IPS-NIHi7 (cell line): ENCODE results near the gene ADAMTS8.

ENCODE experiments used
- DNase-seq: peaks from one replicate; pipeline ENCODE4 v3.0.0; 2012; ENCODE audit warnings: mixed read lengths; ENCODE audit errors: extremely low spot score

Gene ADAMTS8

GRCh38 chr11:130462931-130463330, 34.5 kb upstream of the ADAMTS8 start:
- DNase-seq = no peak

- no peak for DNase-seq
These were observed 33.9 kb upstream of the ADAMTS8 start for GRCh38 chr11:130462101-130462885.

GRCh38 chr11:130459521-130459920, 31.1 kb upstream of the ADAMTS8 start:
- DNase-seq = no peak

DNA sequence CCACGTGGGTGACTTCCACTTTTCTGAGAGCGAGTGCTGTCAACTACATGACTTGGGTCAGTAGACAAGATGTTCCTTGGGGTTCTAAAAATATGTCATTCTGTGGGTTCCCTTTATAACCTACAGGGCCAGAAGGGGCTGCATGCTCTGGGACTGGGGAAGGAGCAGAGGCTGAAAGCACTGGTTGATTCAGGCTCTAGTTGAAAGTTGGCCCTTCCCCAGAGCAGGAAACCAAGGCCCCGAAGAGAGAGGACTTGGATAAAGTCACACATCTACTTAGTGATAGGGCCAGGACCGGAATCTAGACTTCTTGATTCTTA, 30.0 kb upstream of the ADAMTS8 start:
- DNase-seq = no peak

DNA sequence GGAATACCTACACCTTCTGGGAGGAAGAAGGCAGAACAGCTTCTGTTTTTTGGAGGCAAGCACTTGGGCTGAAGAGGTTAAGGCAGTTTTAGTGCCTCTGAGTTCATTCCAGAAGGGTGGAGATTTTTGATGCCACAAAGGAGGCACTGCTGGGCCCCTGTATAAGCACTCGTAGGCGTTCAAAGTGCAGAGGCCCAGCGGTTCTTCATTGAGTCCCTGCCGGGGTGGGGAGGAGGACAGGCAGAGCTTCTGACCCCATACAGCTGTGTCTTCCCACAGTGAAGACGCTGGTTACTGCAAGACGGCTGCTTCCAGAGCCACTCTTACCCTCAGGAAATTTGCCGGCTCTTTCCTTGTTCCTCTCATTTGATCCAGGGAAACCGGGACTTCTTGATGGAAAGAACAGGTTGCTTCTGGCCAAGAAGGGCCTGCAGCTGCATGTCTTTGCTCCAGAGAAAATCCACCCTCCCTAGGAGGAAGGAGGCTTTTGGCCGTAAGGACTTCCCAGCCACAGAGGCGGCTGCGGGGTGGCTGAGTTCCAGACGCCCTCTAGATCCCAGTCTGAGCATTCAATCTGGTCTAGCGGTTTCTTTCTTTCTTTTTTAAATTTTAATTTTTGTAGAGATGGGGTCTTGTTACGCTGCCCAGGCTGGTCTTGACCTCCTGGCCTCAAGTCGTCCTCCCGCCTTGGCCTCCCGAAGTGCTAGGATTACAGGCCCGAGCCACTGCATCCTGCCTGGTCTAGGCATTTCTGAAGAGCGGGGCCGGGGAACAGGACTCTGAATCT, 29.4 kb upstream of the ADAMTS8 start:
- DNase-seq = no peak

DNA sequence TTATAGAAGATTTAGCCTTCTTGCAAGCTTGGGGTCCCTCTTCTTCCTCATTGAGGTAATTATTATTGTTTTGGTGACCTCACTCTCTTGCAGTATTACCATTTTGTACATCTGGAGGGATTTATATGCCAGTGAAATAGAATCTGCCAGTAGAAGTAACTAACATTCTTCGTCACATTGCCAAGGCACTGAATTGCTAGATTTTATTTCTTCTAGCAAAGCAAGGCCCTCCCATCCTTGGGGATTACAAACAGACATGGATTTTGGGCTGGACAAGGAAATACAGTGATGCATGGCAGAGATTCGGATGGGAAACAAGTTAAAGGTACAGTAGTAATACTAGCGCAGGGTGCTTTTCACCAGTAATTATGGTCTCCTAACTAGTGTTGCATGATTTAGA, 27.9 kb upstream of the ADAMTS8 start:
- DNase-seq = no peak

DNA sequence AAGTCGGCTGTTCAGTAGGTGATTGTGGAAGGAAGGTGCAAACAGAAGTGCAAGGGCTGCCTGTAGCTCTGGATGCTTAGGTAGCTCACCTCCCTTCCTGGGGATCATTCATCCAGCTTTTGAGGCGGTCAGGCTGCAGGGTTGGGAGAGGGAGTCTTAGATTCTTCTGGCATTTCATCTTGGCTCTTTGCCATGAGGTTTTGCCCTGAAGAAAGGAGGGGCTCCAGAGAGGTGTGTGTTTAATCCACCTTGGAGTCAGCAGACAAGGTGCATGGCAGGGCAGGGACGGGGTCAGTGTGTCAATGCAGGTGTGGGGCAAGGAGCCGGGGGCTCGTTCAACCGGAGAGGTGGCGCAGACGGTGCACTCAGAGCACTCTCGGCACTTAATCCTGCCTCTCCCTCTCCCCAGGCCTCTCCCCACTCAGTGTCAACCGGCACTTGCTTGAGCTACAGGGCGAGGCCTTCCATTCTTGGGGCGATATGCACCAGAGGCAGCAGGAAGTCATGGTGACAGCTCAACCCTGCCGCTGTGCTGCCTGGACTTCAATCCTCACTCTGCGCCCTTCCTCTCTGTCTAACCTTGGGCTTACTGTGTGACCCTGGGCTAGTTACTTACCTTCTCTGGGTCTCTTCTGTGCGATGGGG, 27.2 kb upstream of the ADAMTS8 start:
- DNase-seq = no peak

GRCh38 chr11:130454491-130455252, 26.3 kb upstream of the ADAMTS8 start:
- DNase-seq = no peak

GRCh38 chr11:130452940-130453339, 24.5 kb upstream of the ADAMTS8 start:
- DNase-seq = no peak

- DNase-seq = no peak
These were observed 23.8 kb upstream of the ADAMTS8 start for GRCh38 chr11:130452176-130452575.

GRCh38 chr11:130451231-130452019, 23.0 kb upstream of the ADAMTS8 start:
- DNase-seq = no peak

- peak; percentile 94 for DNase-seq
These were observed 21.8 kb upstream of the ADAMTS8 start for GRCh38 chr11:130449996-130450769.

DNA sequence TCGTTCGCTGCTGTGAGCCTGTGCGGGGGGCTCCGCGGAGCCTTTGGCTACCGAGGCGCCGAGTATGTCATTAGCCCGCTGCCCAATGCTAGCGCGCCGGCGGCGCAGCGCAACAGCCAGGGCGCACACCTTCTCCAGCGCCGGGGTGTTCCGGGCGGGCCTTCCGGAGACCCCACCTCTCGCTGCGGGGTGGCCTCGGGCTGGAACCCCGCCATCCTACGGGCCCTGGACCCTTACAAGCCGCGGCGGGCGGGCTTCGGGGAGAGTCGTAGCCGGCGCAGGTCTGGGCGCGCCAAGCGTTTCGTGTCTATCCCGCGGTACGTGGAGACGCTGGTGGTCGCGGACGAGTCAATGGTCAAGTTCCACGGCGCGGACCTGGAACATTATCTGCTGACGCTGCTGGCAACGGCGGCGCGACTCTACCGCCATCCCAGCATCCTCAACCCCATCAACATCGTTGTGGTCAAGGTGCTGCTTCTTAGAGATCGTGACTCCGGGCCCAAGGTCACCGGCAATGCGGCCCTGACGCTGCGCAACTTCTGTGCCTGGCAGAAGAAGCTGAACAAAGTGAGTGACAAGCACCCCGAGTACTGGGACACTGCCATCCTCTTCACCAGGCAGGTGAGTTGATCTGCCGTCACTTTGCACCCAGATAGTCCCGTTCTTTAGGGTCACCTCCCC, 21.0 kb upstream of the ADAMTS8 start:
- no peak for DNase-seq

- peak; percentile 91 for DNase-seq
These were observed 20.3 kb upstream of the ADAMTS8 start, which contains the start of gene ADAMTS15 for GRCh38 chr11:130448416-130449309. Gene ADAMTS15 (plus strand): TSS chr11:130448645. CDS start chr11:130448974, 329 bp downstream.

DNA sequence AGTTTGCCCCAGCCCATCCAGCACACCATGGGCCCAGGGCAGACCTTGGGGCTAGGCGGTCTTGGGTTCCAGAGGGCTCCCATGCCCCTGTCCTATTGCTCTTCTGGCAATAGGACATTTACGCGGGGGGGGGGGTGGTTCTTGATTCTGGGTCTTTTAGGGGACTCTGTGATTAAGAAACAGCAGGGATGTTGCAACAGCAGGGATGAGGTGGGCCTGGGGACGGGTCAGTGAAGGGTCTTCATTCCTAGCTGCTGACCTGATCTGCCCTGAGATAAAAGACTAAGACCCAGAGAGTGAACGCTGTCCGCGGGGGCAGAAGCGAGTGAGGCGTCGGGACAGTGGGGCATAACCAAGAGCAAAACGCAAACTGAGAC, 19.6 kb upstream of the ADAMTS8 start:
- DNase-seq = no peak

DNA sequence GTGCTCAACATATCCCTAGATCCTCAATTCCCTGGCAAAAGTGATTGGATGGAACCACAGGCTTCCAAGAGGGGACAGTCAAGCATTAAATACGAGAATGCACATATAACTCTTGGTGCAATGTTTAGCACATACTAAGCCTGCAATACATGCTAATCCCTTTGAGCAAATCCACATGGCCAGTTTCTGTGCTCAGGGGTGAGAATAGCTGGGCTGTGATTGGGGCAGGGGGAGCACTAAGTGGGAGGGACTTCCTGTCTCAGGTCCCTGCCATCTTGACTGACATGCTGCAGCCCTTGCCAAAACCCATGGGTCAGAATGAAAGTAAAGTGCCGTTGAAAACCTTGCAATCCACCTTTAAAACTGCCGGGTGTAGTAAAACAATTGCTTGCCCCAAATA, 17.4 kb upstream of the ADAMTS8 start:
- DNase-seq = no peak

- DNase-seq = no peak
These were observed 14.3 kb upstream of the ADAMTS8 start for GRCh38 chr11:130442737-130443136.

- DNase-seq = no peak
These were observed 13.3 kb upstream of the ADAMTS8 start for GRCh38 chr11:130441719-130442118.

DNA sequence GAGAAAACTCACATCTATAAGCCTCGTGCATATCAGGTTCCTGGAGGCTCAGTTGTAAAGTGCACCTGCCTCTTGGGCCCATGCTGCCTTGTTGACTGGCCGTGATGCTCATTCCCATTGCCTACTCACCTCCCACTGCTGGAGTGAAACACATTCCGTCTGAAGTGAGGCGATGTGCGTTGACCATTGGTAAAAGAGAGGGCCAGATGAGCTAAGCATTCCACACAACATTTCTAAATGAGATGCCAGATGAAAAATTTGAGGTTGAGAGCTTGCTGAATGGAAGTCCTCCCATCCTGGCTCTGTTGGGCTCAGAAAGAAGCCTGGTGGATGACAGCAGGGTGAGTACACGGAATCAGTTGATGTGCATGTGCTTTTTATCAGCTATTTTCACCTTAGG, 11.5 kb upstream of the ADAMTS8 start:
- no peak for DNase-seq
